Erythroblast (primary cell): Measurements from ENCODE around the gene RBFOX1.

Experiments used
- GATA1 ChIP-seq: IDR thresholded peaks from 2 replicates; pipeline ENCODE4 v1.6.1; 2011; ENCODE audit warnings: low read depth, mild to moderate bottlenecking, control low read depth, low read length, moderate library complexity
- POLR2A ChIP-seq: IDR thresholded peaks from 2 replicates; pipeline ENCODE4 v1.6.1; 2011; ENCODE audit warnings: mild to moderate bottlenecking, low read length

GRCh38 chr16:7398536-7398935 is 65.9 kb downstream of the RBFOX1 start:
- TF ChIP-seq POLR2A, result no peak
- no peak for TF ChIP-seq GATA1
